HG03066 (cell line): Measurements from ENCODE around the gene MYPN.
A peak's percentile ranks its signal among the peaks of the same experiment; 100 is the strongest.
"Not testable (repeated sequence)": the region's sequence is repeated elsewhere in the genome, so short reads cannot be mapped to it uniquely, and the experiment has no call there.

ENCODE experiments used
- ATAC-seq: cut with Tn5 transposase; IDR thresholded peaks from one replicate; pipeline ENCODE4 v1.9.1; 2021; ENCODE audit warnings: low read depth; ENCODE audit not compliant: unreplicated experiment

MYPN gene

DNA sequence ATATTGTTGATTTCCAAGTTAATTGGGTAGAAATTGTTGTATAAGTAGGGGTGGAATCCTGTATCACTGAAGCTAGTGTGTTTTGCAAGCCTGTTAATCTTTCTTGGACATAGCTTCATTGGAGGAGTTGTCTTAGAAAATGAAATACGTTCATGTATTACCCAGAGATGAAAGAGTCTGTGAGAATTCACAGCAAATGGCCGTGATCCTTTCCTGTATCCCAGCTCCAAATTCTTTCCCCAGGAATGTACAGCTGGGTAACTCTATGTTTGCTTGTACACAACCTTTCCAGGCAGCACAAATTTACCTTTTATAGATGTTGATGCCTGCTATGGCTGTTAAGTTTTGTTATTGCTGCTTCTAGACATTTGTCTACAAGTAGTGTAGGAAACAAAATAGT, 18.7 kb downstream of the MYPN start:
- ATAC-seq = no peak

DNA sequence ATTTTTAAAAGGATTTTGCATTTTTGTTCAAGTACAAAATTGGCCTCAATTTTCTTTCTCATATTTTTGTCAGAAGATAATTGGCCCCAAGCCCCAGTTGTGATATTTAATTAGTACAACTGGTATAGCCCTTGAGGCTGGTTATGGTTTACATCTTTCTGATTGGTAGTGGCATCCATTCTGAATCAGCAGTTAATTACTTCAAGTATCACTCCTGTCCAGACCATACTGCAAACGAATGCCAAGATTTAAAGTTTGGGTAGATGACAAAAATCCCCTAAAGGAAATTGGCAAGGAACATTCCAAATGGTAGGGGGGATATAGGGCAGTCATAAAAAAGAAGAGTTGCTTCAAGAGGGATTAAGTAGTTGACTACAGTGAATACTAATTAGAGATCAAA, 23.1 kb downstream of the MYPN start:
- no peak for ATAC-seq

DNA sequence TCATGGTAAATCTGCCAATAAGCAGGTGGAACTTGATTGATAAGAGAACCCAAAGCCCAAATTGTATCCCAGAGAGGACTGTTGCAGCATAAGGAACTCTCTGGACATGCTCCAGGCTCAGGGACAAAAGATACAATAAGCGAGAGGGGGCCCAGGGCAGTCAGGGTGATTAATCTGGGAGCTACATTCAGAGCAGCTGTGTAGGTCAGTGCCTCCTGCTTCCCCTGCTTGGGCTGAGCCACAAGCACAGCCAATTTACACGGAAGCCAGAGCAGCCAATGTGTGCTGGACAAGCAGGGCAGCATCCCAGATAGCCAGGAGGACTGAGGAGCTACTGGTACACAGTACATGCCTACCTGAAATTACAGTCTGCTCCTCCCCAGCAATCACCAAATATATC, 24.2 kb downstream of the MYPN start:
- no peak for ATAC-seq

DNA sequence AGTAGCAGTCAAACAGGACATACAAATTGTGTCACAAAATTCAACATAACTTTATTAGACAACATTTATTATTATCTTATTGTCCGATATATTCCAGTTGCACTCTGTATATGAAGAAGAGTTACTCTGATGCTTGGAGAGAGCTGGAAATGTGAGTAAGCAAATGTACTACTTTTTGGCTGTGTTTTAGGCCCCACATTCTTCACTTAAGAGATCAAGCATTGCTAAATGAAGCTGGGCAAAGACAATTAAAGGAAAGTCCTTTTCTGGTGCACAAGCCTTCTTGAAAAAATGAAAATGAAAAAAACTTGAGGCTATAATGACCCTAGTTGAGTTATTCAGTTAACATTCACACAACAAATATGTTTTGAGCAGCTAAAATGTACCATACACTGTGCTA, 26.1 kb downstream of the MYPN start:
- no peak for ATAC-seq

DNA sequence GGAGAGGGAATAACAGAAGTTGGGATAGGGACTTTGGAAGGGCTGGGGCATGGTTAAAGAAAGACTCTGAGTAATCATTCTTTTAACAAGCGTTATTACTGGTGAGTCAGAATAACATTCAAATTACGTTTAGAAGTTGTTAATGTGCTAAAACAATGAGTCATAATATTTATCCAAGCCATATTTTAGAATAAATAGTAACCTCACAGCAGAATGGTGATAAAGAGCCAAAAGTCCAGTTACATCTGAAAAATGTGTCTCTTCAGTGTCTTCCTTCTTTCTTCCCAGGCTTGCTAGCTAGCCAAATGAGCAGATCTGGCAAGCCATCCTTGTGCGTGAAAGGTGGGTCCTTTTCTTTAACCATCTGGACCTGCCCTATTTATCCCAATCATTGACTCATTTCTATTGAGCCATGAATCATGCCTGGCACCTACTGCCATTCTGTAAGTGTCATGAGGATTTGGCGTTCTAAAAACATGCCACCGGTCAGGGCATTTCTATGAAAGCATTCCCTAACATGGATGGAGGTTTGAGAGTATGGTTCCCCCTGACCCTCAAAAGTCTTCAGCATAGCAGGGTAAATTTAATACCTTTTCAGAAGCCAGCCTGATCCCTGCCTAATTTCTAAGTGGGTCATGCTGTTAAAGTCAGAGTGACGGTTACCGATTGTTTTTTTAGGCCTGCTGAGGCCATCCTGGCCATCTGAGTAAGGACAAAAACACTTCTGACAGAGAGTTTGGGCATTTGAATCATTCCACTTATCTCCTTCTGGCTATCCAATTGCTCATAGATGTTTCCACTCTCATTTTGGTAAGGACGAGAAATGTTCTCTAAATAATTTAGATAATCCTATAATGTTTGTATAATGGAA, 26.9 kb downstream of the MYPN start:
- ATAC-seq = no peak

DNA sequence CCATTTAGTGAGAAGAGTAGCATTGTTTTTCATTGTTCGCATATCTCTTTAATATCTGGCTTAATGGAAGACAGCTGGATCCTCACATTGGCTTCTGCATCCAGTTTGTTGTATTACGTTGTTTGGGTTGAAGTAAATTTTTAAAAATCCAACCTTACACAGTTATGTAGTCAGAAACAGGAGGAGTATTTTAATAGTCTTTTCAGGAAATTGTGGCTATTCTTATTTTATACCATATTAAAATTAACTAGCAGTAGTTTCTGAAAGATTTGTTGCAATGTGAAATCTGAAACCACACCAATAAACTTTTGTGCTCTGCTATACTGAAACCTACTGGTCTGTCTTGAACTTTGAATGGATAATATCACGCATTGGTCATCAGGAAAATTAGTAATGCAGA, 27.9 kb downstream of the MYPN start:
- ATAC-seq = no peak

DNA sequence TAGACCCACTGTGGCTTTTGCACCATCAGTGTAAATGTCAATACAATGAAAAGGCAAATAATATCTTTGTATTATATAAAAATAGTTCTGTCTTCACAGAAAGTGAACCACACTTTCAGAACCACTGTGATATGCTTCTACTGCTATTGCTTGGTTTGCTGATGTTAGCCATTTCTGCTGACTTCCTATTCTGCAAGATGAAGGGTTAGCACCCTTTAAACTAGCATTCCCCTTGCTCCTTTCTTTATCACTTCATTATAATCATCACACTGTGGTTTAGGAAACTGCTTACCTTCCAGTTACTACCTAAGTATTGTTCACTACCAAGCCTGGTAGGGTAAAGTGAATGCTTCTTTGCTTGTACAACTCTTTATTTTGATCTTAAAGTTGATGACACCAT, 29.2 kb downstream of the MYPN start:
- ATAC-seq = no peak

DNA sequence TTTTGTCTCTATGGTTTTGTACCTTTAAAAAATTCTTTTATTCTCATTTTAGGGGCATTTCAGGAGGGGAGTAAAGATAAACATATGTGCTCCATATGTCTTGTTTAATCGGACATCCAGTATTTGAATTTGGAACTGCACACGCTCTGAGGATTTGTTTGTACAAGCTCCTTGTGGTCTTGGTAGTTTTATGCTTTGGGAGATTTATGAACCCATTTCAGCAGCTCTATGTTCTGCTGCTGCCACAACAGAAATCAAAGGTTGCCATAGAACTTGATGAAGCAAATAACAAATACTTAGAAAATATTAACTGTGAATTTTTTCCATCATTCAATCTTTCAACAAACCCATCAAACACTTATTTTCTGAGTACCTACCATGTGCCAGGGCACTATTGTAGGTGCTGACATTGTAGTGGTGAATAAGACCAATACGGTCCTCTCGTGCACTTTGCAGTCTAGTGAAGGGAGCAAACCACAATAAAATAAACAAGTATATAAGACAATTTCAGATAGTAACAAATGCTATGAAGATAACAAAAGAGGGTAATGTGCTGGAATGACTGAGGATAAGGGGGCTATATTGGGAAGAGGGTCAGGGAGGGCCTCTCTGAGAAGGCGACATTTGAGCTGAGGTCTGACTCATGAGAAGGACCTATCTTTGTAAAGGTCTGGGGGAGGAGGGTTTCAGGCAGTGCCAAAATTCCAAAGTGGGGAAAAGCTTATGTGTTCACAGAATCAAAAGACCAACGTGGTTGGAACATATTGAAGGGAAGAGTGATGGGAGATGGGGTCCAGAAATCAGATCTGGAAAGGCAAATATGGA, 30.4 kb downstream of the MYPN start:
- ATAC-seq = no peak

DNA sequence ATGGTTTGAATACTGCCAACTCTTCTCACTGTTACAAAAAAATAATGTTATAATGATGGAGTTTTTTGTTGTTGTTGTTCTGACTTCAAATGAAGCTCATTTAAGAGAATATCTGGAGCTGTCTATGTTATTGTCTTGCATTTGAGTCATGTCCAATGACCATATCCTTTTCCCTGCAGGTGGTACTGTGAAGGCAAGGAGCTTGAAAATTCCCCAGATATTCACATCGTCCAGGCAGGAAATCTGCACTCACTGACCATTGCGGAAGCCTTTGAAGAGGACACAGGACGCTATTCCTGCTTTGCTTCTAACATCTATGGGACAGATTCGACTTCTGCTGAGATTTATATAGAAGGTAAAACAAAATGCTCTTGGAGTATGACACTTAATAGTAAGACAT, 33.5 kb downstream of the MYPN start:
- ATAC-seq = no peak

DNA sequence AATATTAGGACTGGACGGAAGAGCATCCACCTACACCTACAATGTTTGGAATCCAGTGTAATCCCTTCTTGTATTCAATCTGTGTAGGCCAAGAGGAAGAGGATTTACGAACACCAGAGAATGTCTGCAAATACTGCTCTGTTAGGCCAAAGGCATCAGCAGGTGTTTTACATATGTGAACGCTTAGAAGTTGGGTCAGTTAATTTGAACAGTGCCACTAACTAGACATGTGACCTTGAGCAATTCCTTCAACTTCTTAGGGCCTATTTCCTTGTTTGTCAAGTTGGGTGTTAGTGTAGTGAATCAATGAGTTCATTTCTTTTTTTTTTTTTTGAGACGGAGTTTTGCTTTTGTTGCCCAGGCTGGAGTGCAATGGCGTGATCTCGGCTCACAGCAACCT, 35.4 kb downstream of the MYPN start:
- ATAC-seq = no peak

DNA sequence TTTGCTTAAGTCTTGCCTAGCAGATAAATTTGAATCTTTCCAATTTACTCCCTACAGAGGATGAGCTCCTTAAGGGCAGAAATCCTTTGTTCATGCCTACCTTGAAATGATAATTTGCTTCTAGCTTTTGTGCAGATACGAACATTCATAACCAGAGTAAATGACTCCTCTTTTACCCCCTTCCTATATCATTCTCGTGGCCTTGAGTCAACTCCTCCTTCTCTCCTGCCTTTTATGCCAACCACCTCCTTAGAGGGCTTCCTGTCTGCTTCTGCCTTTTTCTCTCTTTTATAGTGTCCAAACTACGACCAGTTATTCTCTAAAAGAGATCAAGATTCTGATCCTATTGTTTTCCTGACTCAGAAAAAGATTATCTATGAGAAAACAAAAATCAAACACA, 36.4 kb downstream of the MYPN start:
- no peak for ATAC-seq

DNA sequence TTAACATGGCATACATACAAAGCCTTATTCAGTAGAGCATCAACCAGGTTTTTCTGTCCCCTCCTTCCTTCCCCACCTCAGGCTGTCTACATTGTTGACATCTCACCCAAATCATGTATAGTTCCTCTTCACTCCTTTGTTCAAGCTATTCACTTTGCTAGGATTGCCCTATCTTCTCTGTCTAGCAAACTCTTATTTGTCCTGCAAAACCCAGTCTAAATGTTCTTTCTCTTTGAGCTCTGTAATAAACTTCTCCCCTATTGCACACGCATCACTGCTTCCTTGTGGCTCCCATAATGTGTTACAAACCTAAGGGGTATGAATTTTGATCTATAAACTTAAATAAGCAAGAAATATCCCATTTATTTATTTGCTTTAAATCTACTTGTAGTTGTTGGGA, 36.8 kb downstream of the MYPN start:
- ATAC-seq = no peak

DNA sequence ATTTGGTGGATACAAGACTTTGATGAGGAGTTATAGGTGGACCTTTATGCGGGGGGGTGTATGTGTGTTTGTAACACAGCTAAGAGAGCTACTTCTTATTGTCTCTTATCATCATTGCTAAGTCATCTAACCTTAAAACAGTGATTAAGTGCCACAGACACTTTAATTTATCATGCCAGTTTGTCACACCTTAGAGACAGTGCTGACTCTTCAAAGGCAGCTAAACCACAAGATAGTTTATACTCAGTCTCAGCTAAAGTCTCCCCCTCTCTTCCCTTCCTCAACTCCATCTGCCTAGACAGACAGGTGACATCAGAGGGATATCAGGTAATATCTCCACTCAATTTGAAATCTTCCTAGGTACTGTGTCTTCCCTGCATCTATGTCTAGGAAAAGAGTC, 42.2 kb downstream of the MYPN start:
- ATAC-seq = no peak

DNA sequence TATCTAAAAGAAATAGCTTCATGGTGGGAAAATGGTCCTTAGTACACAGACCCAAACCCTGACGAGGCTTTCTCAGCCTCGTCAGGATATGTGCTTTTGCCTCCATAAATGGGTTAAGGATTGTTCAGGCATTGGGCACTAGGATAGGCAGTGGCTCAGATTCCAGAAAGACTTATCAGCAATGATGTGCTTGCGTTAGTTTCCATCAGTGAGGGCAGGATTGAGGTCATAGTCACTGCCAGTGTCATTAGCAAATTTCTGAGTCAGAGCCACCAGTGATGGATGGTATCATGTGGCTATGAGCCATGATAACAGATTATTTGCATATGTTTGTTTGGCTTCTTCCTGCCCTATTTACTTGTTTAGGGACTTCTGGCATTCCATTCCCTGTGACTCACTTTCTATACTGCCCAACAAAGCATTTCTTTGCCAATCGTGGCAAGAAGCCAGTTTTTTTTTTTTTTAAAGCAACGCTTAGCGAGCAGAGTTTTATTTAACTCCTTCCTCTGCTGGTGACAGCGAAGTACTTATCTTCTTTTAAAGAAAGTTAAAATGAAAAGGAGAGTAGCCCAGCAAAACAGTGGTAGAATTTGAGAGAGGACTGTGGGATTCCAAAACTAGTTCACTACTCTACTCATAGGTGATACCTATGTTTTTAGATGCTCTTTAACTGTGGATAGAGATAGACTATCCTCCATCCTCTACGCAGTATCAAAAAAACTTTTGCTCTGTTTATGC, 44.4 kb downstream of the MYPN start:
- no peak for ATAC-seq

DNA sequence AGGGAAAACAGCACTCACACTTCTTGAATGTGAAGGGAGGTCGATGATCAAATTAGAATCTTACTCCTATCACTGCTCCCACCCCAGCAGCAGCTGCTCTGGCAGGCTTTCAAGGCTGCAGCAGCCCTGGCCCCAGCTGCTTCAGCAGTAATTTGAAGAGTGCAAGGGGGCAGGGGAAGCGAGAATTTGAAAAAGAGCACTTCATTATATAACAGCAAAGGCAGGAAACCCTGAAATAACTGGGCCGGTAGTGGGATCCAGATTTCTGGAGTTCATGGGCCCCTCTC, 44.9 kb downstream of the MYPN start:
- ATAC-seq = no peak

DNA sequence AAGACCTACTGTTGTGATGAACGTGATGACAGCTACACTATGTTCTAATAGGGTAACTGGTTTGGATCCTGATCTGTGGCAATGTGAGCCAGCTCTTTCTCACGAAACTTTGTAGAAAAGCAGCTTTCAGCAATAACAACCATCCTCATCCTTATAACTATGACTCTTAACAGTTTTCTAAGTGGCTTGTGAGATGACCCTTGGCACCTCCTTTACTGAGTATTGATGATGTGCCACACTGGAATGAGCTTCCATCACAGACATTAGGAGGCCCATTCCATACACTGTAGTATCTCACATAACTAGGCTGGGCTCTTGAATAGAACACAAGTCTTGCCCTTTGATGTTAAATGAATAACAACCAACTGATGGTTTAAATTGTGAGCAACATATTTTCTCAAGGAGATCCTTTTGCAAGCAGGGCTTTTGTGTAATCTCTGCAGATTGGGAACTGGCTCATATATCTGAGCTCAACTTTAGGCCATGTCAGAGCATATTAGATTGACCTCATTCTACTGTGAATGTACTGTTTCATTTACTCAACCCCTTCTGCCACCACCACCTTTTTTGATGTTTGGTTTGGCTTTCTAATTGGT, 46.4 kb downstream of the MYPN start:
- no peak for ATAC-seq

DNA sequence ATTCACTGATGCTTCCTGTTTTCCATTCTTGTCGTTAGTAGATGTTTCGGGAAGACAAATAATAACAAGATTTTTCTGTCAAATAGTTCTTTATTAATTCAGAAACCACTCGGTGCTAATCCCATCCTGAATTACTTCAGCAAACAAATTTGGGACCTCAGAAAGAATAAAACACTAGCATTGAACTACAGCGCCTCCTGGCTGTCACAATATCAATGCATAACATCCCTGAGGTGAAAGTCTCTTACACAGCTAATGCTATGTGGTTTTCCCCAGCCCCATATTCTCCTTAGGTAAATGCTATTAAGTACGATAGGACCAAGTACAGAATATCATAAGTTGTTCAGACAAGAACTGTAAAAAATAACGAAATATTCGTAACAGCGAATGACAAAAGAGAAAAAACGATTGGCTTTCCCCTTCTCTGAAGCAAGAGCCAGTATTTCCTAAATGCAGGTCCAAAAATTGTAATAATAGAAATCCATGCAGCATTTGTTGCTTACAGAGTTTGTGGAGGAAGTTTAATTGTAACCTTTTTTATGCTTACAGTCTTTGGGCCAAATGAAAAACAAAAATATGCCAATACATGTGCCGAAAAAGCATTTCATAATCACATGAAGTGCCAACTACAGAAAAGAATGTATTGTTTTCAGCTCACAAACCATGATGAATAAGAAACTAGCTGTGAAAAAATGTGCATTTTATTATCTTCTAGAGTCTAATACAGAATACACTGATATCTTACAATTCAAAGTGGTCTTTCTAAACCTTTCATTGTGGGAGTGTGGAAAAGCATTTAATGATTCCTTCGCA, 47.3 kb downstream of the MYPN start:
- ATAC-seq = no peak

DNA sequence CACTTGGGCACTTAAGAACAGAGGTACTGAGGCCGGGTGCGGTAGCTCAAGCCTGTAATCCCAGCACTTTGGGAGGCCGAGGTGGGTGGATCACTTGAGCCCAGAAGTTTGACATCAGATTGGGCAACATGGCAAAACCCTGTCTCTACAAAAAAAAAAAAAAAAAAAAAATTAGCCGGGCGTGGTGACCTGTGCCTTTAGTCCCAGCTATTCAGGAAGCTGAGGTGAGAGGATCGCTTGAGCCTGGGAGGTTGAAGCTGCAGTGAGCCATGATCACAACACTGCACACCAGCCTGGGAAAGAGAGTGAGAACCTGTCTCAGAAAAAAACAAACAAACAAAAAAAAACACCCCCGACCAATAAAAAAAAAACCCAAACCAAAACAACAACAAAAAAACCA, 48.2 kb downstream of the MYPN start:
- not testable (repeated sequence) for ATAC-seq

DNA sequence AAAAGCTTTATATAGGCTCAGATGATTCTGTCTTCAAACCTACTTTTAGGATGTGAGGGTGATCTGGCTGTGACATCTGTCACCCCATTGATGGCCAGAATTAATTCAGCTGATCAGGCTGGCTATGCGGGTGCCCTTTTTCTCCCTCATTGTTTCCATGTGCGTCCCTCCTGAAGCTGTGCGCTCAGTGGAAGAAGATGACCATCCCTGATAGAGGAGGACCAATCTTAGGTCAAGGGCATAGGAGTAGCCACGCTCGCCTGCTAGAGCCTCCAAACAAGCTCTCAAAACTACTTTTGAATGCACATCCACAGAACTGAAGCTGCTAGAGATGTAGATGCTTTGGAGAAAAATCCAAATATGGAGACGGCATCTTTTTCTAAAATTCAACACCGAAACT, 48.7 kb downstream of the MYPN start:
- no peak for ATAC-seq

DNA sequence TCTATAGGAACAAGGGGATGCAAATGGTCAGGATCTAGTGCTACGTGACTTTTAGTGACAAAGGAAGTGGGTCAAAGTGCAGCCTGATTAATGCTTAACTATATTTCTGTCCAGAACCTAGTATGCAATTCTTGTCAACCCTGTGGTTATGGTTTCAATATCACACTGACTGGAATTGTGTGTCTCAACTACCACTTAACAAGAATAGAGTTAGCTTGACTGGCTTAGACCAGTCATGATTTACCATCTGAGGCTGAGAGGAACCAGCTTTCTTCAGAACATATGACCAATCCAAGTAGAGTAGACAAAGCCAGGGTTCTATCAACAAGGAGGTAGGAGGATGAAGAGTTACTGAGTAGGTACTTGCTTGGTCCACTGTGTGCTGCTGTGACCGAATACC, 54.4 kb downstream of the MYPN start:
- ATAC-seq = peak; percentile 96
